Neural progenitor cell (in vitro differentiated cells): Measurements from ENCODE around the gene MICAL2. TPM values are rescaled to one million over a fixed set of nuclear protein-coding genes. Genes with fewer than 3 reads are reported as not detected.

Source experiments
- DNase-seq: peaks from one replicate; pipeline ENCODE4 v3.0.0-alpha.2; 2016; ENCODE audit warnings: low spot score
- H2AFZ ChIP-seq: fragments of 200-600 bp; sonication (generic); replicated peaks from 2 replicates; pipeline ENCODE4 v1.6.1; 2016; ENCODE audit warnings: antibody characterized with exemption
- H3F3A ChIP-seq: fragments of 200-600 bp; sonication (generic); 2 replicates; pipeline ENCODE4 v1.6.1; 2016; ENCODE audit warnings: antibody characterized with exemption, low read depth
- H3K27ac ChIP-seq: fragments of 200-600 bp; sonication (generic); 2 replicates; pipeline ENCODE4 v1.5.1; 2016; ENCODE audit warnings: mild to moderate bottlenecking
- H3K27me3 ChIP-seq: fragments of 200-600 bp; sonication (generic); 2 replicates; pipeline ENCODE4 v1.6.1; 2016; ENCODE audit warnings: mild to moderate bottlenecking, moderate library complexity
- H3K36me3 ChIP-seq: fragments of 200-600 bp; sonication (generic); 2 replicates; pipeline ENCODE4 v1.5.1; 2016
- H3K4me1 ChIP-seq: fragments of 200-600 bp; sonication (generic); 2 replicates; pipeline ENCODE4 v1.6.1; 2016; ENCODE audit warnings: mixed run types
- H3K4me2 ChIP-seq: fragments of 200-600 bp; sonication (generic); 2 replicates; pipeline ENCODE4 v1.6.1; 2016
- H3K4me3 ChIP-seq: fragments of 200-600 bp; sonication (generic); 2 replicates; pipeline ENCODE4 v1.5.1; 2016
- H3K79me2 ChIP-seq: fragments of 200-600 bp; sonication (generic); 2 replicates; pipeline ENCODE4 v1.6.1; 2016; ENCODE audit warnings: low read depth
- H3K9ac ChIP-seq: fragments of 200-600 bp; sonication (generic); 2 replicates; pipeline ENCODE4 v1.6.1; 2016
- H3K9me3 ChIP-seq: fragments of 200-600 bp; sonication (generic); 2 replicates; pipeline ENCODE4 v1.5.1; 2016; ENCODE audit warnings: low read depth
- H4K20me1 ChIP-seq: fragments of 200-600 bp; sonication (generic); 2 replicates; pipeline ENCODE4 v1.6.1; 2016; ENCODE audit warnings: low read depth
- H3K27ac Mint-ChIP-seq: 3 replicates; pipeline ENCODE4 v1.8.0; 2021; ENCODE audit warnings: mixed read lengths
- H3K27me3 Mint-ChIP-seq: 2 replicates; pipeline ENCODE4 v1.8.0; 2022; ENCODE audit warnings: low read depth, mild to moderate bottlenecking, inconsistent platforms, moderate library complexity, mixed read lengths; ENCODE audit not compliant: insufficient read depth
- H3K36me3 Mint-ChIP-seq: 3 replicates; pipeline ENCODE4 v1.8.0; 2021; ENCODE audit warnings: mixed read lengths
- H3K4me1 Mint-ChIP-seq: 3 replicates; pipeline ENCODE4 v1.8.0; 2021; ENCODE audit warnings: mixed read lengths
- H3K4me3 Mint-ChIP-seq: 3 replicates; pipeline ENCODE4 v1.8.0; 2021; ENCODE audit warnings: mild to moderate bottlenecking, moderate library complexity, mixed read lengths
- H3K9me3 Mint-ChIP-seq: 3 replicates; pipeline ENCODE4 v1.8.0; 2020; ENCODE audit warnings: mixed read lengths
- EZH2 ChIP-seq: fragments of 200-600 bp; sonication (generic); IDR thresholded peaks from 2 replicates; pipeline ENCODE4 v1.6.1; 2017; ENCODE audit warnings: antibody characterized with exemption, mild to moderate bottlenecking, moderate library complexity
- EZH2phosphoT487 ChIP-seq: fragments of 200-600 bp; sonication (generic); IDR thresholded peaks from 2 replicates; pipeline ENCODE4 v1.6.1; 2017; ENCODE audit warnings: antibody characterized with exemption
- total RNA-seq: library from RNA; depleted of rRNA; stranded (reverse); fragments of >200 nt; gene quantifications from 2 replicates; pipeline ENCODE4 v1.2.3, GENCODE V29; 2015; ENCODE audit warnings: low replicate concordance
- TF ChIP-seq, protein P1 (sequence below): fragments of 200-600 bp; sonication (generic); IDR thresholded peaks from 2 replicates; pipeline ENCODE4 v1.5.1; 2017; ENCODE audit warnings: antibody characterized with exemption, mild to moderate bottlenecking

The MICAL2 gene
- total RNA-seq, 1 donor from 2014 or later, result 0.60 TPM

DNA sequence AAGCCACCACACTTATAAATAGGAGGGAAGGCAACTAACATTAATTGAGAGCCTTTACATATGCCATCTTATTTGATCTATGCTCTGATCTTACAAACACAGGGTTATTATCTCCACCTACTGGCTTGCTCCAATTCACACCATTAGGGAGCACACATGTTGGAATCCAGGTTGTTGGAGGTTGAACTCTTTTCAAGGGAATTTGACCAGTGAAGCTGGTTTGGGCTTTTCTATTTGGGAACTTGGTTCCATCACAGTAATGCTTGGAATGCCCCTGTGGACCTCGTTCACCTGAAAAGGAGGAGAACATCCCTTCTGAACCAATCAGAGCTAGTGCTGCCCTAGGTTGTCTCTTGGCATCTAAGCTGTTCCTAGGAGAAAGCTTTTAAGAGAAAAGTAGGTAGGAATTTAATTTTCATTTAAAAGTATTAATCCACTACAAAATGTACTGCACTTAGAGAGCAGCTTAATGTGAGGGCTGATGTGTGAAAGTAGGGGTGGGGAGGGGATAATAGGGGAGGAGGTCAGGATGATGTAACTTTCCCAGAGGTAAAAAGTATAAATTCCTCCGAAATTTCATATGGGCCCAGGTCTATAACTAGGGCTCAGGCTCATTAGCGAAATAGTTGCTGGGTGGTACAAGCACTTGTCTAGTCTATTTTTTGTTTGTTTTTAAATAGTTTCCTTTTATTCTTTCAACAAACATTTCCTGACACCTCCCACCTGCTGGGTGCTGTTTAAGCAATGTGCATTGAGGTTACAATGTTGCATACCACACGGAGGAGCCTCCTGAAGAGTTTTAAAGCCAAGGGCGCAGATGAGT lies 7.6 kb upstream of the MICAL2 start:
- Histone ChIP-seq H3K9ac (no peak overlapping the region), H4K20me1 (no peaks in the 10 kb centered on the region), H3F3A (no peaks in the 10 kb centered on the region), H3K4me1 (no peaks in the 10 kb centered on the region), H3K9me3 (no peaks in the 10 kb centered on the region), H3K4me2 (no peak overlapping the region), H3K27ac (no peak overlapping the region), H2AFZ (no peak overlapping the region), H3K27me3 (no peaks in the 10 kb centered on the region), H3K4me3 (no peak overlapping the region), H3K36me3 (no peaks in the 10 kb centered on the region), H3K79me2 (no peaks in the 10 kb centered on the region)
- no peaks in the 10 kb centered on the region for H3K36me3 Mint-ChIP-seq
- H3K4me1 Mint-ChIP-seq, result no peaks in the 10 kb centered on the region
- TF ChIP-seq, protein P1, sequence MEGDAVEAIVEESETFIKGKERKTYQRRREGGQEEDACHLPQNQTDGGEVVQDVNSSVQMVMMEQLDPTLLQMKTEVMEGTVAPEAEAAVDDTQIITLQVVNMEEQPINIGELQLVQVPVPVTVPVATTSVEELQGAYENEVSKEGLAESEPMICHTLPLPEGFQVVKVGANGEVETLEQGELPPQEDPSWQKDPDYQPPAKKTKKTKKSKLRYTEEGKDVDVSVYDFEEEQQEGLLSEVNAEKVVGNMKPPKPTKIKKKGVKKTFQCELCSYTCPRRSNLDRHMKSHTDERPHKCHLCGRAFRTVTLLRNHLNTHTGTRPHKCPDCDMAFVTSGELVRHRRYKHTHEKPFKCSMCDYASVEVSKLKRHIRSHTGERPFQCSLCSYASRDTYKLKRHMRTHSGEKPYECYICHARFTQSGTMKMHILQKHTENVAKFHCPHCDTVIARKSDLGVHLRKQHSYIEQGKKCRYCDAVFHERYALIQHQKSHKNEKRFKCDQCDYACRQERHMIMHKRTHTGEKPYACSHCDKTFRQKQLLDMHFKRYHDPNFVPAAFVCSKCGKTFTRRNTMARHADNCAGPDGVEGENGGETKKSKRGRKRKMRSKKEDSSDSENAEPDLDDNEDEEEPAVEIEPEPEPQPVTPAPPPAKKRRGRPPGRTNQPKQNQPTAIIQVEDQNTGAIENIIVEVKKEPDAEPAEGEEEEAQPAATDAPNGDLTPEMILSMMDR, result no peak
- TF ChIP-seq EZH2phosphoT487 (no peak), EZH2 (no peak)
- H3K4me3 Mint-ChIP-seq, result no peak overlapping the region
- H3K27ac Mint-ChIP-seq, result no peak overlapping the region
- DNase-seq, result no peak
- no peaks in the 10 kb centered on the region for H3K9me3 Mint-ChIP-seq
- peaks cover 10% of the 10 kb centered on the region for H3K27me3 Mint-ChIP-seq

DNA sequence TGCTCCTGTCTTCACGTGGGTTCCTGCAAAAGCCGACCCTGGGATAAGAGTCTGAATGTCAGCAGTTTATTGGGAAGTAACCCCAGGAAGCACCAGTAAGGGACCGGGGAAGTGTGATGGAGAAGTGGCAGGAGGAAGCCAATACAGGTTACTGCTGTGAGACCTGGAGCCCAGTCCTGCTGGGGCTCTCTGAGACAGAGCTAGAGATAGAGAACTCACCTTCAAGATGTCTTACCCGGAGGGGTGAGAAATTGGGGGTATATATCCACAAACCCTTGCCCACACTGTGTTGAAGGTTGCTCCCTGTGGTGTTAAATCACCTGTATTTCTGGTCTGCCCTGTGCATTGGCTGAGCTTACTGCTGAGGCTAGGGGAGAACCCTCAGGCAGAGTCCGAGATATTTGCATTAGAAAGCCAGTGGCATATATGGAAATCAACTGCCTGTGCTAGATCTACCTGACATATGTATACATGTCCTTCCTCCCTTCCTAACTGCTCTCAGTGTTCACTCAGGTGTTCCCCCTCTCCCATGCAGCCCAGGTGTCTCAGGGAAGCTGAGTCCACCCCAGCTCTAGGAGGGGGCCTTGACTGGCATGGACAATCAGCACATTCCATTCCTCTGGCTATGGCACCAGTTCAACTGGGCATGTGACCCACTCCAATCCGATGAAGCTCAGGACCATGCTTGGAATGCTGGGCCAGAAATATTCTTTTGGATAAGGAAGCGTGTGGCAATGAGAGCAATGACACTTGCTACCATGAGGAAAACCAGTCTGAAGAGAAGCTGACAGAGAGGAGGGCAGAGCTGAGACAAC lies 6.8 kb upstream of the MICAL2 start:
- no peak overlapping the region for H3K4me3 ChIP-seq
- no peak overlapping the region for H3K4me3 Mint-ChIP-seq
- H3K27ac Mint-ChIP-seq, result no peak overlapping the region
- no peaks in the 10 kb centered on the region for H3F3A ChIP-seq
- no peak overlapping the region for H3K9ac ChIP-seq
- H3K27me3 Mint-ChIP-seq, result peaks cover 13% of the 10 kb centered on the region
- no peak overlapping the region for H3K4me2 ChIP-seq
- no peaks in the 10 kb centered on the region for H3K36me3 ChIP-seq
- no peak overlapping the region for H2AFZ ChIP-seq
- DNase-seq, result no peak
- H3K9me3 ChIP-seq, result no peaks in the 10 kb centered on the region
- peaks cover 2% of the 10 kb centered on the region for H3K27me3 ChIP-seq
- no peaks in the 10 kb centered on the region for H3K9me3 Mint-ChIP-seq
- TF ChIP-seq EZH2 (no peak), EZH2phosphoT487 (no peak)
- TF ChIP-seq, protein P1, result no peak
- H4K20me1 ChIP-seq, result no peaks in the 10 kb centered on the region
- no peaks in the 10 kb centered on the region for H3K79me2 ChIP-seq
- H3K4me1 Mint-ChIP-seq, result no peaks in the 10 kb centered on the region
- H3K27ac ChIP-seq, result no peak overlapping the region
- no peaks in the 10 kb centered on the region for H3K36me3 Mint-ChIP-seq
- H3K4me1 ChIP-seq, result no peaks in the 10 kb centered on the region

DNA sequence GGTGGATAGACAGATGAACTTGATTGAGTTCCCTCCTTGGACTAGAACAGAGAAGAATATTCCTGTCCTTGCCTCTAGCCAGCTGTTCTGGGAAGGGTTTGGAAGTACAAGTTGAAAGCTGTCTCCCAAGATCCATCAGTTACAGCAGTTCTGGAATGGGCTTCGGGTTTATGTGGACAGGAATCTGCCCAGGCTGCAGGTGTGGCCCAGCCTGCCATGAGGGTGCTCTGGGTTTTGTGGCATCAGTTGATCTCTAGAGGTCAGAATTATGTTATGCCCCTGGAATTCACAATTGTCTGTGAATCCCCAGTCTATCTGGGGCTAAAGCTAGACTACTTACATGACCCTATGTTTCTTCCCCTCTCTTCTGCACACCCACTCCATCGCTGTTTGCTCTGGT lies 4.9 kb upstream of the MICAL2 start:
- Histone ChIP-seq H3K27ac (no peak overlapping the region), H3K4me2 (no peak overlapping the region), H3K4me1 (no peaks in the 10 kb centered on the region), H3K9me3 (no peaks in the 10 kb centered on the region), H3K36me3 (no peaks in the 10 kb centered on the region), H4K20me1 (no peaks in the 10 kb centered on the region), H2AFZ (no peak overlapping the region), H3K79me2 (no peaks in the 10 kb centered on the region), H3K9ac (no peak overlapping the region), H3F3A (no peaks in the 10 kb centered on the region), H3K4me3 (no peak overlapping the region), H3K27me3 (peaks cover 17% of the 10 kb centered on the region)
- Mint-ChIP-seq H3K27ac (no peak overlapping the region), H3K4me1 (peaks cover 5% of the 10 kb centered on the region), H3K36me3 (no peaks in the 10 kb centered on the region), H3K9me3 (no peaks in the 10 kb centered on the region), H3K27me3 (peaks cover 19% of the 10 kb centered on the region), H3K4me3 (no peak overlapping the region)
- no peak for TF ChIP-seq EZH2
- TF ChIP-seq, protein P1, result no peak
- TF ChIP-seq EZH2phosphoT487, result no peak
- DNase-seq, result no peak
